Esophagus muscularis mucosa (tissue), 4 donors: Measurements from ENCODE around the gene ROBO1. TPM values are rescaled to one million over a fixed set of nuclear protein-coding genes. Genes with fewer than 3 reads are reported as not detected.

Source experiments
- DNase-seq: peaks from one replicate; pipeline ENCODE4 v3.0.0-alpha.2; 2017; ENCODE audit errors: extremely low spot score
- H3K27ac ChIP-seq, 4 donors: fragments of 200-600 bp; sonication (generic); replicated peaks in 1 of 4; 1 replicate in 3 of 4; 2 replicates in 1 of 4; pipeline ENCODE4 v1.5.1; 2016 to 2019; ENCODE audit warnings: mild to moderate bottlenecking in 1 of 4
- H3K27me3 ChIP-seq, 4 donors: fragments of 200-600 bp; sonication (generic); one replicate each; pipeline versions ENCODE4 v1.5.1 to v1.6.0; 2016 to 2019
- H3K36me3 ChIP-seq, 4 donors: fragments of 200-600 bp; sonication (generic); one replicate each; pipeline ENCODE4 v1.5.1; 2016 to 2019
- H3K4me1 ChIP-seq, 4 donors: fragments of 200-600 bp; sonication (generic); one replicate each; pipeline ENCODE4 v1.5.1; 2016 to 2019
- H3K4me3 ChIP-seq, 4 donors: fragments of 200-600 bp; sonication (generic); 1 replicate in 2 of 4; 2 replicates in 2 of 4; pipeline ENCODE4 v1.5.1; 2016 to 2019; ENCODE audit warnings: mild to moderate bottlenecking in 4 of 4, moderate library complexity in 1 of 4
- H3K9me3 ChIP-seq, 4 donors: fragments of 200-600 bp; sonication (generic); 1 replicate in 3 of 4; 2 replicates in 1 of 4; pipeline ENCODE4 v1.5.1; 2016 to 2019
- CTCF ChIP-seq, 3 experiments: fragments of 200-600 bp in 2 of 3; fragments of 450-650 bp in 1 of 3; sonication (generic) in 2 of 3; IDR thresholded peaks; one replicate each; pipeline ENCODE4 v1.5.1; 2017 to 2019; ENCODE audit warnings: antibody characterized with exemption in 3 of 3, mild to moderate bottlenecking in 2 of 3, moderate library complexity in 1 of 3
- EP300 ChIP-seq: sonication (generic); formaldehyde crosslinking; IDR thresholded peaks from one replicate; pipeline ENCODE4 v1.6.1; 2017; ENCODE audit warnings: antibody characterized with exemption
- POLR2A ChIP-seq: fragments of 450-650 bp; IDR thresholded peaks from one replicate; pipeline ENCODE4 v1.6.1; 2017; ENCODE audit warnings: antibody characterized with exemption, moderate library complexity, mild to moderate bottlenecking, low read depth
- POLR2AphosphoS5 ChIP-seq, 2 donors: sonication (generic); formaldehyde crosslinking; IDR thresholded peaks; one replicate each; pipeline ENCODE4 v1.6.1; 2017; ENCODE audit warnings: antibody characterized with exemption in 2 of 2
- WGBS: methylation state at CpG from one replicate; pipeline ENCODE4 v1.1.5; 2018; 5-methylcytosine and 5-hydroxymethylcytosine counted together
- intact Hi-C: fragments of 100-400 bp; cut with DNase I; formaldehyde crosslinking; loops from one replicate; pipeline ENCODE4 v1.15.1; 2023
- total RNA-seq, 4 donors: library from RNA; depleted of rRNA; stranded (reverse); fragments of >200 nt; gene quantifications; one replicate each; pipeline versions ENCODE4 v1.1.0 to v1.2.1, GENCODE V29; 2016

The ROBO1 gene
- total RNA-seq, 4 donors from 2014 or later: 9.6 to 14.2 (median 12.6) TPM

- TF ChIP-seq POLR2AphosphoS5 (IDR thresholded peaks at IDR 0.05) (no peak), CTCF (IDR thresholded peaks at IDR 0.05) (no peak), POLR2A (no peak), EP300 (no peak)
- Histone ChIP-seq H3K9me3 (no peaks in the 10 kb centered on the region), H3K27me3 (no peaks in the 10 kb centered on the region), H3K27ac (no peak overlapping the region), H3K4me3 (no peak overlapping the region), H3K4me1 (no peaks in the 10 kb centered on the region), H3K36me3 (no peaks in the 10 kb centered on the region)
- 63% methylated on average over 3 of the region's 3 CpGs for WGBS
- intact Hi-C loops: no loop called here
- DNase-seq: no peak
Measured at GRCh38 chr3:79111375-79112052, 656.3 kb downstream of the ROBO1 start.

GRCh38 chr3:79109754-79110153, 658.0 kb downstream of the ROBO1 start:
- TF ChIP-seq POLR2A: no peak
- Histone ChIP-seq H3K4me3 (no peak overlapping the region), H3K4me1 (no peaks in the 10 kb centered on the region), H3K27me3 (no peaks in the 10 kb centered on the region), H3K9me3 (no peaks in the 10 kb centered on the region), H3K27ac (no peak overlapping the region), H3K36me3 (no peaks in the 10 kb centered on the region)
- DNase-seq: no peak
- 92% methylated on average over 2 of the region's 2 CpGs for WGBS
- intact Hi-C loops: no loop called here

DNA sequence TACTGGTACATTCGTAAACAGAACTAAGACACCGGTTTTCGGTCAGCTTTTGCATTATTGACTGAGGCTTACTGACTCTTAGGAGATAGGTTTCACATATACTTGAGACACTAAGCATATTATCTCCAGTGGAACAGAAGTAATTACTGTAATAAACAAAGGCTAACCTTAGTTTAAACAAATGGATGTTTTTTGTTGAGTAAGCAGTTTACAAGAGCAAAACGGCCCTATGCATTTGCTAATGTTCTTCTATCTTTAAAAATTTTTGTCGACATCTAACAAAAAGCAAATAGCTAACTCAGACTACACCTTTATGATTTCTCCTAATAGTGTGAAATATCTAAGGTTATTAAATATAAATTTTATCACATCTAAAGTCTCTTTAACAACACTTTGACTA, 664.5 kb downstream of the ROBO1 start:
- 89% methylated on average over 5 of the region's 5 CpGs for WGBS
- DNase-seq: no peak
- intact Hi-C loops: no loop called here
- no peak for TF ChIP-seq EP300
- no peak for TF ChIP-seq CTCF (IDR thresholded peaks at IDR 0.05)
- no peak for TF ChIP-seq POLR2AphosphoS5 (IDR thresholded peaks at IDR 0.05)
- TF ChIP-seq POLR2A: no peak
- no peak overlapping the region for H3K27ac ChIP-seq
- no peaks in the 10 kb centered on the region for H3K27me3 ChIP-seq
- H3K4me3 ChIP-seq: no peak overlapping the region
- no peaks in the 10 kb centered on the region for H3K36me3 ChIP-seq
- no peaks in the 10 kb centered on the region for H3K4me1 ChIP-seq
- no peaks in the 10 kb centered on the region for H3K9me3 ChIP-seq

- no peaks in the 10 kb centered on the region for H3K4me1 ChIP-seq
- no peaks in the 10 kb centered on the region for H3K27me3 ChIP-seq
- intact Hi-C loops: no loop called here
- no peaks in the 10 kb centered on the region for H3K9me3 ChIP-seq
- H3K36me3 ChIP-seq: no peaks in the 10 kb centered on the region
- no peak overlapping the region for H3K27ac ChIP-seq
- no peak overlapping the region for H3K4me3 ChIP-seq
- DNase-seq: no peak
- TF ChIP-seq POLR2AphosphoS5 (IDR thresholded peaks at IDR 0.05) (no peak), CTCF (IDR thresholded peaks at IDR 0.05) (no peak)
- 53% methylated on average over 1 of the region's 1 CpG for WGBS
Measured at GRCh38 chr3:79097964-79098660, 669.7 kb downstream of the ROBO1 start.

- Histone ChIP-seq H3K27ac (no peak overlapping the region), H3K9me3 (no peaks in the 10 kb centered on the region), H3K27me3 (no peaks in the 10 kb centered on the region), H3K4me3 (no peak overlapping the region), H3K36me3 (no peaks in the 10 kb centered on the region), H3K4me1 (no peaks in the 10 kb centered on the region)
- intact Hi-C loops: no loop called here
- no peak for TF ChIP-seq EP300
- no peak for TF ChIP-seq POLR2A
- no peak for TF ChIP-seq CTCF (IDR thresholded peaks at IDR 0.05)
- no peak for TF ChIP-seq POLR2AphosphoS5 (IDR thresholded peaks at IDR 0.05)
- DNase-seq: no peak
Measured at GRCh38 chr3:79094654-79095053, 673.1 kb downstream of the ROBO1 start.
